A549 treated with CORT108297 at 1 μM for 4 hours (cell line): Measurements from ENCODE around the gene ZNF181. TPM values are rescaled to one million over a fixed set of nuclear protein-coding genes. Genes with fewer than 3 reads are reported as not detected.

ENCODE experiments used
- total RNA-seq: library from RNA; stranded (reverse); fragments of 200-300 nt; extraction: Qiagen RNA extraction; gene quantifications from 5 replicates; pipeline ENCODE4 v1.2.3, GENCODE V29; 2022

Gene ZNF181
- total RNA-seq: 7.6 to 11.9 TPM (median 10.4 TPM) in 5 replicates

GRCh38 chr19:34733746-34734536 lies at the start of gene ZNF181:
TSS of gene ZNF181 (plus strand) at chr19:34734243. CDS start at chr19:34735038, 795 bp downstream.

GRCh38 chr19:34772697-34773554 lies 38.9 kb downstream of the ZNF181 start, which contains the start of gene ZNF599:
TSS of gene ZNF599 (minus strand) at chr19:34773215. CDS start at chr19:34772841, 374 bp downstream.

Other genes starting within 250 kb of the ZNF181 start
- 0.05 to 0.28 TPM (median 0.15 TPM) in 3 of 5 replicates, not detected in the others for gene SCGB2B2, start 57.1 kb upstream of the ZNF181 start, total RNA-seq
- gene ZNF302, start 56.6 kb upstream of the ZNF181 start, total RNA-seq: 15.5 to 19.1 TPM (median 17.1 TPM) in 5 replicates
- 2.1 to 3.4 TPM (median 2.7 TPM) in 5 replicates for gene ZNF599, start 39.0 kb downstream of the ZNF181 start, total RNA-seq
- gene ZNF30, start 192.7 kb downstream of the ZNF181 start, total RNA-seq: 4.7 to 6.2 TPM (median 5.1 TPM) in 5 replicates
- 1.6 to 2.2 TPM (median 1.9 TPM) in 5 replicates for gene ZNF792, start 230.0 kb downstream of the ZNF181 start, total RNA-seq